Natural killer cell (primary cell): ENCODE results near the gene LCAT. TPM values are rescaled to one million over a fixed set of nuclear protein-coding genes. Genes with fewer than 3 reads are reported as not detected.

Source experiments
- ATAC-seq, 3 donors: fragments of 150-1000 bp in 2 of 3; fragments of 200-7000 bp in 1 of 3; cut with Tn5 transposase; 1 replicate in 1 of 3; 2 replicates in 2 of 3; pipeline ENCODE4 v1.10.0; 2021; ENCODE audit warnings: mild to moderate bottlenecking in 2 of 3, moderate library complexity in 2 of 3
- DNase-seq, 2 donors: peaks; one replicate each; pipeline versions ENCODE4 v3.0.0 to v3.0.0-alpha.2; 2013 to 2021; ENCODE audit warnings: mixed read lengths in 1 of 2
- H3K27ac ChIP-seq: one replicate; pipeline ENCODE4 v1.5.1; 2013; ENCODE audit warnings: mild to moderate bottlenecking, low read length
- H3K27me3 ChIP-seq: one replicate; pipeline ENCODE4 v1.6.1; 2013; ENCODE audit warnings: low read length; ENCODE audit not compliant: control insufficient read depth, insufficient read depth
- H3K36me3 ChIP-seq: one replicate; pipeline ENCODE4 v1.6.1; 2013; ENCODE audit warnings: low read length; ENCODE audit not compliant: control insufficient read depth, insufficient read depth
- H3K4me1 ChIP-seq: one replicate; pipeline ENCODE4 v1.6.1; 2013; ENCODE audit warnings: low read length; ENCODE audit not compliant: control insufficient read depth, insufficient read depth
- H3K4me3 ChIP-seq: one replicate; pipeline ENCODE4 v1.5.1; 2013; ENCODE audit warnings: low read length
- H3K9me3 ChIP-seq: one replicate; pipeline ENCODE4 v1.6.1; 2013; ENCODE audit warnings: low read length; ENCODE audit not compliant: control insufficient read depth, insufficient read depth
- H3K27ac Mint-ChIP-seq, 2 donors: one replicate each; pipeline ENCODE4 v1.8.0; 2022; ENCODE audit warnings: mild to moderate bottlenecking in 2 of 2, mixed read lengths in 2 of 2, moderate library complexity in 1 of 2
- H3K27me3 Mint-ChIP-seq, 2 donors: one replicate each; pipeline ENCODE4 v1.8.0; 2022; ENCODE audit warnings: low read depth in 2 of 2, mixed read lengths in 2 of 2
- H3K36me3 Mint-ChIP-seq: one replicate; pipeline ENCODE4 v1.8.0; 2022; ENCODE audit warnings: mixed read lengths
- H3K4me1 Mint-ChIP-seq, 2 donors: one replicate each; pipeline ENCODE4 v1.8.0; 2022; ENCODE audit warnings: mixed read lengths in 2 of 2
- H3K4me3 Mint-ChIP-seq: one replicate; pipeline ENCODE4 v1.8.0; 2022; ENCODE audit warnings: mild to moderate bottlenecking, moderate library complexity, mixed read lengths
- H3K9me3 Mint-ChIP-seq, 2 donors: one replicate each; pipeline ENCODE4 v1.8.0; 2022; ENCODE audit warnings: mixed read lengths in 2 of 2
- WGBS: methylation state at CpG from one replicate; pipeline ENCODE4 v1.1.7; 2013; ENCODE audit warnings: missing lambda C conversion rate; ENCODE audit not compliant: insufficient coverage; 5-methylcytosine and 5-hydroxymethylcytosine counted together
- intact Hi-C: fragments of 100-400 bp; cut with micrococcal nuclease; formaldehyde crosslinking; loops from one replicate; pipeline ENCODE4 v1.14.2; 2022
- total RNA-seq, 4 donors: library from RNA; stranded (reverse); fragments of 120-200 nt in 1 of 4; gene quantifications; one replicate each; pipeline versions ENCODE4 v1.2.3 to v1.2.4, GENCODE V29; 2013 to 2022
- TF ChIP-seq, protein P1 (sequence below): fragments of 200-600 bp; IDR thresholded peaks from one replicate; pipeline ENCODE4 v1.8.0; 2022; ENCODE audit warnings: antibody characterized with exemption

LCAT gene
- total RNA-seq, 3 donors from 2014 or later (not counting 1 experiment from before 2014, with no cell fraction given): 7.1 to 12.4 (median 11.5) TPM

DNA sequence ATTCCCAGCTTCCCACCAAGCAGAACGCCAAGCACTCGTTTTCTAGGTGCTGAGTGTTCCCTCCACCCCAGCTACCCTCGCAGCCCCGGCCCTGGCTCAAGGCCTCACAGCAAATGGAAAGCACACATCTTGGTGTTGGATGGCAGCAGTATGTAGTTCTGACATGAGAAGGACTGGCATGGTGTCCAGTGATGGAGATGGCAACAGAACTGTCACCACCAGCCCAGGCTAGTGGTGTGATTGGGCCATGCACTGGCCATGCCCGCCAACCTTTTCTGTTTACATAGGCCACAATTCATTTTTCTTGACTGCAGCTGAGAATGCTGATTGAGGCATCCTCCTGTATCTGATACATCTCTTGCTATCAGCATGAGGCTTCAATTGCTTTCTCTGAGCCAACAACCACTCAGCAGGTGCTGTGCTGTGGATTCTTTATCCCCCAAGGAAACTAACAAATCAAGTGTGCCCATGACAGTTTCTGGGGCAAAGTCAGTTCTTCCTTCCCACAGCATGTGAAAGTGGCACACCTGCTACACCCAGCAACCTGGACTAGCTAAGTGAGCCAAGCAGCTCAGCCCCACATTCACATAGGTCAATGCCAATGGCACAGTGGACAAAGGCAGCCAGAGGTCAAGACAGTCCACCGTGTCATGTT is 20.7 kb upstream of the LCAT start:
- Mint-ChIP-seq H3K27me3 (no peaks in the 10 kb centered on the region), H3K9me3 (no peaks in the 10 kb centered on the region), H3K27ac (no peak overlapping the region), H3K4me1 (peaks cover 22 to 24% of the 10 kb centered on the region in 2 donors), H3K36me3 (no peaks in the 10 kb centered on the region), H3K4me3 (no peak overlapping the region)
- peaks cover 17% of the 10 kb centered on the region for H3K36me3 ChIP-seq
- peaks cover 26% of the 10 kb centered on the region for H3K4me1 ChIP-seq
- ATAC-seq: no peak
- TF ChIP-seq, protein P1, sequence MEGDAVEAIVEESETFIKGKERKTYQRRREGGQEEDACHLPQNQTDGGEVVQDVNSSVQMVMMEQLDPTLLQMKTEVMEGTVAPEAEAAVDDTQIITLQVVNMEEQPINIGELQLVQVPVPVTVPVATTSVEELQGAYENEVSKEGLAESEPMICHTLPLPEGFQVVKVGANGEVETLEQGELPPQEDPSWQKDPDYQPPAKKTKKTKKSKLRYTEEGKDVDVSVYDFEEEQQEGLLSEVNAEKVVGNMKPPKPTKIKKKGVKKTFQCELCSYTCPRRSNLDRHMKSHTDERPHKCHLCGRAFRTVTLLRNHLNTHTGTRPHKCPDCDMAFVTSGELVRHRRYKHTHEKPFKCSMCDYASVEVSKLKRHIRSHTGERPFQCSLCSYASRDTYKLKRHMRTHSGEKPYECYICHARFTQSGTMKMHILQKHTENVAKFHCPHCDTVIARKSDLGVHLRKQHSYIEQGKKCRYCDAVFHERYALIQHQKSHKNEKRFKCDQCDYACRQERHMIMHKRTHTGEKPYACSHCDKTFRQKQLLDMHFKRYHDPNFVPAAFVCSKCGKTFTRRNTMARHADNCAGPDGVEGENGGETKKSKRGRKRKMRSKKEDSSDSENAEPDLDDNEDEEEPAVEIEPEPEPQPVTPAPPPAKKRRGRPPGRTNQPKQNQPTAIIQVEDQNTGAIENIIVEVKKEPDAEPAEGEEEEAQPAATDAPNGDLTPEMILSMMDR: no peak
- intact Hi-C loops: no loop called here
- no peaks in the 10 kb centered on the region for H3K9me3 ChIP-seq
- 92% methylated on average over 6 of the region's 6 CpGs for WGBS
- H3K27ac ChIP-seq: no peak overlapping the region
- no peak for DNase-seq
- H3K4me3 ChIP-seq: no peak overlapping the region
- no peaks in the 10 kb centered on the region for H3K27me3 ChIP-seq

DNA sequence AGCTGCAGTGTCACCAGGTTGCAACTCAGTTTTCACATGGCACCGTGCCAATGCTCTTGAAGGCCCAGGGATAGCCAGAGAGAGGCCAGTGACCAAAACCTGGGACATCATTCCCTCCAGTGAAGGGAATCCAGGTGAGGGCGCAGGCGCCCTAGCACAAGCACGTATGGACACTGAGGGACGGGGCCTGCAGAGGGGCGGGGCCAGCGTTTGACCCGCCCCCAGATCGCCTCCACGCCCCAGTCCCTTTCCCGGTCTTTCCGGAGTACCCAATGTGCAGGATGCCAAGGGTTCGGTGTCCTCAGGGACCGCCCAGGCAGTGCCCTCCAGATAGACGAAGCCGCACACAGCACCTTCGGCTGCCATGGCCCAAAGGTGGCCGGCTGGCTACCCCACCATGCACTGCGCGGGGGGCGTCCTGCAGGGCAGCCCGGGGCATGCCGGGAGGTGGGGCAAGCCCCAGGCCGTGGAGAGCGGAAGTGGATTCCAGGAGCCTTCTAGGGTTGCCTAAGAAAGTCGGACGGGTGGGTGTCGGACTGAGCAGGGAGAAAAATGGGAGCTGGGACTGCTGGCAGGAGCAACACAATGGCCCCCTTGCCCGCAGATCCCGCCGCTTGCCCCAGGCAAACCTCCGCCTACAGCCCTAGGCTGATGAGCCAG is 19.9 kb upstream of the LCAT start:
- no peak overlapping the region for H3K4me3 ChIP-seq
- Mint-ChIP-seq H3K9me3 (no peaks in the 10 kb centered on the region), H3K4me3 (no peak overlapping the region), H3K27me3 (no peaks in the 10 kb centered on the region), H3K36me3 (no peaks in the 10 kb centered on the region), H3K27ac (no peak overlapping the region), H3K4me1 (peaks cover 16 to 17% of the 10 kb centered on the region in 2 donors)
- TF ChIP-seq, protein P1: no peak
- no peaks in the 10 kb centered on the region for H3K27me3 ChIP-seq
- ATAC-seq: no peak
- peaks cover 19% of the 10 kb centered on the region for H3K36me3 ChIP-seq
- no peak for DNase-seq
- H3K9me3 ChIP-seq: no peaks in the 10 kb centered on the region
- 93% methylated on average over 32 of the region's 32 CpGs for WGBS
- H3K27ac ChIP-seq: no peak overlapping the region
- H3K4me1 ChIP-seq: peaks cover 18% of the 10 kb centered on the region
- intact Hi-C loops: no loop called here

DNA sequence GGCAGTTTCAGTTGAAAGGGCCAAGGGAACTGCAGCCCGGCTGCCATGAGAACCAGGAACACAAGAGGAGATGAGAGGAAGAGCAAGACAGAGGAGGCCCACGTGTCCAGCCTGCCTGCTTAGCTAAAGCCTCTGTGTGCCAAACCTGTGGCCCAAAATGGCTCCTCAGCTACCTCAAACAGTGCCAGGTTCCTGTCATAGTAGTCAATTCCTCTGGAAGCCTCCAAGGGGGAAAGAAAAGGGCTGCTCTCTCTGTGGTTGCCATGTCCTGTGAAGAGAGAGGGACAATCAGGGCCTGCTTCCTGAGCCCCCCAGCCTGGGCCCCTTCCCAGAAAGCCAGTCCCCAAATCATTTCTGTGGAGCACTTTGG is 19.4 kb upstream of the LCAT start:
- WGBS: 94% methylated on average over 2 of the region's 2 CpGs
- H3K4me1 ChIP-seq: peaks cover 18% of the 10 kb centered on the region
- Mint-ChIP-seq H3K4me3 (no peak overlapping the region), H3K27ac (no peak overlapping the region), H3K9me3 (no peaks in the 10 kb centered on the region), H3K27me3 (no peaks in the 10 kb centered on the region), H3K36me3 (no peaks in the 10 kb centered on the region), H3K4me1 (peaks cover 16 to 17% of the 10 kb centered on the region in 2 donors)
- H3K4me3 ChIP-seq: no peak overlapping the region
- peaks cover 19% of the 10 kb centered on the region for H3K36me3 ChIP-seq
- DNase-seq: no peak
- H3K9me3 ChIP-seq: no peaks in the 10 kb centered on the region
- no peak for ATAC-seq
- intact Hi-C loops: no loop called here
- TF ChIP-seq, protein P1: no peak
- H3K27ac ChIP-seq: no peak overlapping the region
- no peaks in the 10 kb centered on the region for H3K27me3 ChIP-seq
